ENCODE data around the gene PPARA. TPM values are rescaled to one million over a fixed set of nuclear protein-coding genes. Genes with fewer than 3 reads are reported as not detected.

The PPARA gene
- polyA plus RNA-seq, 3 donors from 2014 or later = 3.4 to 8.0 (median 6.1) TPM

GRCh38 chr22:46147471-46148267 is 2.7 kb upstream of the PPARA start:
- Mint-ChIP-seq H3K27me3 (ENCODE audit: low read depth in 3 of 3) (peaks cover 3 to 11% (median 4%) of the 10 kb centered on the region in 3 donors), H3K27ac (peak overlapping the region in 1 of 6 donors; percentile 58)

GRCh38 chr22:46148336-46148735 is 2.0 kb upstream of the PPARA start:
- H3K27ac Mint-ChIP-seq = peak overlapping the region in 2 of 6 donors; percentile 20 to 84
- no peaks in the 10 kb centered on the region for H3K36me3 Mint-ChIP-seq
- peaks cover 3 to 11% (median 4%) of the 10 kb centered on the region in 3 donors for H3K27me3 Mint-ChIP-seq (ENCODE audit: low read depth in 3 of 3)
- peak overlapping the region in 2 of 5 donors; percentile 76 to 78 for H3K4me3 Mint-ChIP-seq
- peaks cover 21% of the 10 kb centered on the region in 2 donors for H3K4me1 Mint-ChIP-seq
- DNase-seq = no peak
- no peaks in the 10 kb centered on the region for H3K9me3 Mint-ChIP-seq

More at GRCh38 chr22:46147471-46148267, 2.7 kb upstream of the PPARA start:
- H3K36me3 Mint-ChIP-seq = no peaks in the 10 kb centered on the region
- H3K4me1 Mint-ChIP-seq = peaks cover 20 to 21% of the 10 kb centered on the region in 2 donors
- no peak for DNase-seq
- H3K4me3 Mint-ChIP-seq = no peak overlapping the region
- H3K9me3 Mint-ChIP-seq = no peaks in the 10 kb centered on the region

- Mint-ChIP-seq H3K9me3 (no peaks in the 10 kb centered on the region), H3K36me3 (no peaks in the 10 kb centered on the region), H3K27ac (peak overlapping the region; percentile 80 to 87 (median 82)), H3K27me3 (ENCODE audit: low read depth in 3 of 3) (peaks cover 3 to 11% (median 4%) of the 10 kb centered on the region in 3 donors), H3K4me1 (peaks cover 21% of the 10 kb centered on the region in 2 donors), H3K4me3 (peak overlapping the region; percentile 76 to 82 (median 78))
- DNase-seq = peak in 2 of 3 donors; percentile 18 to 27
Observed at GRCh38 chr22:46148816-46149511, 1.4 kb upstream of the PPARA start.

- Mint-ChIP-seq H3K36me3 (no peaks in the 10 kb centered on the region), H3K27me3 (ENCODE audit: low read depth in 3 of 3) (peaks cover 3 to 12% (median 4%) of the 10 kb centered on the region in 3 donors), H3K9me3 (no peaks in the 10 kb centered on the region), H3K4me3 (peak overlapping the region; percentile 76 to 82 (median 78)), H3K4me1 (peaks cover 21% of the 10 kb centered on the region in 2 donors), H3K27ac (peak overlapping the region; percentile 80 to 87 (median 82))
- DNase-seq = peak in 2 of 3 donors; percentile 39 to 46
Observed at GRCh38 chr22:46149512-46150033, 753 bp upstream of the PPARA start.

GRCh38 chr22:46150655-46151477 is 540 bp downstream of the PPARA start:
- H3K27me3 Mint-ChIP-seq (ENCODE audit: low read depth in 3 of 3) = peaks cover 0 to 12% (median 4%) of the 10 kb centered on the region in 3 donors
- no peaks in the 10 kb centered on the region for H3K9me3 Mint-ChIP-seq

GRCh38 chr22:46153930-46154329 is 3.6 kb downstream of the PPARA start:
- DNase-seq = no peak
- Mint-ChIP-seq H3K4me1 (peaks cover 21 to 28% of the 10 kb centered on the region in 2 donors), H3K27ac (no peak overlapping the region), H3K36me3 (peaks cover 9 to 15% (median 13%) of the 10 kb centered on the region in 3 donors), H3K4me3 (no peak overlapping the region), H3K9me3 (no peaks in the 10 kb centered on the region), H3K27me3 (ENCODE audit: low read depth in 3 of 3) (peaks cover 0 to 10% (median 3%) of the 10 kb centered on the region in 3 donors)

More at GRCh38 chr22:46150655-46151477, 540 bp downstream of the PPARA start:
- Mint-ChIP-seq H3K4me3 (peak overlapping the region; percentile 77 to 82 (median 79)), H3K4me1 (peaks cover 21% of the 10 kb centered on the region in 2 donors), H3K27ac (peak overlapping the region in 4 of 6 donors; percentile 51 to 76 (median 63)), H3K36me3 (peaks cover 0 to 5% (median 4%) of the 10 kb centered on the region in 3 donors)
- peak; percentile 42 to 58 (median 46) for DNase-seq

- Mint-ChIP-seq H3K4me1 (peaks cover 14 to 22% of the 10 kb centered on the region in 2 donors), H3K27ac (no peak overlapping the region), H3K36me3 (peaks cover 12 to 24% (median 23%) of the 10 kb centered on the region in 3 donors), H3K9me3 (no peaks in the 10 kb centered on the region), H3K4me3 (no peak overlapping the region), H3K27me3 (ENCODE audit: low read depth in 3 of 3) (peaks cover 0 to 5% (median 2%) of the 10 kb centered on the region in 3 donors)
- no peak for DNase-seq
Observed at GRCh38 chr22:46156031-46156430, 5.7 kb downstream of the PPARA start.

- H3K4me3 Mint-ChIP-seq = no peak overlapping the region
- peaks cover 12 to 29% (median 23%) of the 10 kb centered on the region in 3 donors for H3K36me3 Mint-ChIP-seq
- H3K27ac Mint-ChIP-seq = peak overlapping the region in 1 of 6 donors; percentile 24
- no peaks in the 10 kb centered on the region for H3K9me3 Mint-ChIP-seq
- no peak for DNase-seq
- H3K4me1 Mint-ChIP-seq = peaks cover 3 to 16% of the 10 kb centered on the region in 2 donors
- H3K27me3 Mint-ChIP-seq (ENCODE audit: low read depth in 3 of 3) = peaks cover 0 to 1% (median 0%) of the 10 kb centered on the region in 3 donors
Observed at GRCh38 chr22:46158283-46158682, 8.0 kb downstream of the PPARA start.

GRCh38 chr22:46159212-46159611 is 8.9 kb downstream of the PPARA start:
- Mint-ChIP-seq H3K9me3 (no peaks in the 10 kb centered on the region), H3K27ac (no peak overlapping the region), H3K4me1 (peaks cover 6 to 19% of the 10 kb centered on the region in 2 donors), H3K27me3 (ENCODE audit: low read depth in 3 of 3) (no peaks in the 10 kb centered on the region), H3K4me3 (no peak overlapping the region), H3K36me3 (peaks cover 12 to 29% (median 23%) of the 10 kb centered on the region in 3 donors)
- no peak for DNase-seq

- peaks cover 9 to 19% of the 10 kb centered on the region in 2 donors for H3K4me1 Mint-ChIP-seq
- no peaks in the 10 kb centered on the region for H3K27me3 Mint-ChIP-seq (ENCODE audit: low read depth in 3 of 3)
- no peak overlapping the region for H3K27ac Mint-ChIP-seq
- no peak overlapping the region for H3K4me3 Mint-ChIP-seq
- DNase-seq = no peak
- peaks cover 12 to 29% (median 23%) of the 10 kb centered on the region in 3 donors for H3K36me3 Mint-ChIP-seq
- no peaks in the 10 kb centered on the region for H3K9me3 Mint-ChIP-seq
Observed at GRCh38 chr22:46159777-46160176, 9.5 kb downstream of the PPARA start.

- Mint-ChIP-seq H3K4me3 (no peak overlapping the region), H3K27ac (no peak overlapping the region), H3K36me3 (peaks cover 4 to 24% (median 16%) of the 10 kb centered on the region in 3 donors), H3K4me1 (peaks cover 9 to 19% of the 10 kb centered on the region in 2 donors), H3K27me3 (ENCODE audit: low read depth in 3 of 3) (no peaks in the 10 kb centered on the region), H3K9me3 (no peaks in the 10 kb centered on the region)
- no peak for DNase-seq
Observed at GRCh38 chr22:46162285-46162684, 12.0 kb downstream of the PPARA start.

GRCh38 chr22:46162771-46163556 is 12.6 kb downstream of the PPARA start:
- Mint-ChIP-seq H3K36me3 (peaks cover 4 to 18% (median 16%) of the 10 kb centered on the region in 3 donors), H3K27ac (peak overlapping the region in 1 of 6 donors; percentile 26), H3K4me1 (peaks cover 9 to 16% of the 10 kb centered on the region in 2 donors)

More at GRCh38 chr22:46162771-46163556, 12.6 kb downstream of the PPARA start:
- no peaks in the 10 kb centered on the region for H3K27me3 Mint-ChIP-seq (ENCODE audit: low read depth in 3 of 3)
- no peak for DNase-seq
- no peaks in the 10 kb centered on the region for H3K9me3 Mint-ChIP-seq
- no peak overlapping the region for H3K4me3 Mint-ChIP-seq
